NCI-H226 (cell line): Measurements from ENCODE around the gene DNAJC17.

Experiments
- DNase-seq: peaks from one replicate; pipeline ENCODE4 v3.0.0-alpha.2; 2015

The DNAJC17 gene

DNA sequence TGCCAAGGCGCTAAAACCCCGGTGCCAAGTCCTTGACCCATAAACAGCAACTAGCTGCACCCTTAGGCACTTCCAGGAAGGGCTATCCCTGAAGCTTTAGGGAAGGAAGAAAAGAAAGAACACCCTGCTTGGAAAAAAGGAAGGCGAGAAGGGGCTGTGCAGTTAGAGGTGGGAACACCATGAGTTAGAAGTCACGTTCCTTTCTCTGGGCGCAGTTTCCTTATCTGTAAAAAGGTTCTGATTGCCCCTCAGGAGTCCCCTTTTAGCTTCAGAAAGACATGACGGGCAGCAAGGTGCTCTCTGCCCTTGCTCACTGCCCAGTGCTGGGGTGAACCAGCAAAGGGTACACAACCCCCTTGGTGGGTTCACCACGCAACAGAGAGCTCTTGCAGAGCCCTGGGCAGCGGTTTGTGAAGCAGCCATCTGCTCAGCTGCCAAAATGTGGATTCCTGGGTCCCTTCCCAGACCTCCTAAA, 42.6 kb downstream of the DNAJC17 start:
- DNase-seq, result no peak

DNA sequence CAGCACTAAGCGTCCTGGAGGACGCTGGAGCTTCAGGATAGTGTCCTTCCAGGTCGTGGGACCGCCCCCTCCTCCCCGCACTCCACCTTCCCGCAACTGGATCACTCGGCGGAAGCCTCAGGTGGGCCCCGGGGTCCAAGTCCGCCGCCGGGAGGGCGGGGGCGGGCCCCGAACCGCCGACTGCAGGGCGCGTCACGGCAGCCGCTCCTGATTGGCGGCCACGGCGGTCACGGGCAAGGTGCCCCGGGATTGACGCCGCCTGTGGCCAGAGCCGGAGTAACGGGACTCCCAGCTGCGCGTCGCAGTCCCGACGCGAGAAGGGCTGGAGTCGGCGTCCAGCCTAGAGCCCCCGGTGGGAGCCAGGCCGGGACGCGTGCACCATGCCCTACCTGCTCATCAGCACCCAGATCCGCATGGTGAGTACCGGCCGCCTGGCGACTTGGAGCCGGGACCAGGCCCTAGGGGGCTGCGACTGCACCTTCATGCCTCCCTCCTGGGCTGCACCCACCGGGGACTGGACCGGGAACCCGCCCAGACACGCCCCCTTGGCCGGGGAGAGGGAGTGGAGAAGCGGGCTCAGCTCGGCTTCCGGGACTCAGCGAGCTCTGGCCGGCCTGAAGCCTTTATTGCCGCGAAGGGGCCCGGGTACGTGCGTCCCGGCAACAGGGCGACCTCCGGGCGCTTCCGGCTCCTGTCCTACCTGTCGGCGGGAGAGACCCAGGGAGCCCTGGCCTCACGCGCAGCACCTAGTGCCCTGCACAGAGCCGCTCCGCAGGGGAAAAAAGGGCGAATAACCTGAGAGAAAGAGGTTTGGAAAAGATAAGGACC, 43.3 kb downstream of the DNAJC17 start, which contains the start of gene GCHFR:
Gene GCHFR, plus strand, starts transcription at position 268 of the 828 bp plus-strand sequence. Its CDS starts 113 bp downstream, at position 381.
- DNase-seq, result no peak

DNA sequence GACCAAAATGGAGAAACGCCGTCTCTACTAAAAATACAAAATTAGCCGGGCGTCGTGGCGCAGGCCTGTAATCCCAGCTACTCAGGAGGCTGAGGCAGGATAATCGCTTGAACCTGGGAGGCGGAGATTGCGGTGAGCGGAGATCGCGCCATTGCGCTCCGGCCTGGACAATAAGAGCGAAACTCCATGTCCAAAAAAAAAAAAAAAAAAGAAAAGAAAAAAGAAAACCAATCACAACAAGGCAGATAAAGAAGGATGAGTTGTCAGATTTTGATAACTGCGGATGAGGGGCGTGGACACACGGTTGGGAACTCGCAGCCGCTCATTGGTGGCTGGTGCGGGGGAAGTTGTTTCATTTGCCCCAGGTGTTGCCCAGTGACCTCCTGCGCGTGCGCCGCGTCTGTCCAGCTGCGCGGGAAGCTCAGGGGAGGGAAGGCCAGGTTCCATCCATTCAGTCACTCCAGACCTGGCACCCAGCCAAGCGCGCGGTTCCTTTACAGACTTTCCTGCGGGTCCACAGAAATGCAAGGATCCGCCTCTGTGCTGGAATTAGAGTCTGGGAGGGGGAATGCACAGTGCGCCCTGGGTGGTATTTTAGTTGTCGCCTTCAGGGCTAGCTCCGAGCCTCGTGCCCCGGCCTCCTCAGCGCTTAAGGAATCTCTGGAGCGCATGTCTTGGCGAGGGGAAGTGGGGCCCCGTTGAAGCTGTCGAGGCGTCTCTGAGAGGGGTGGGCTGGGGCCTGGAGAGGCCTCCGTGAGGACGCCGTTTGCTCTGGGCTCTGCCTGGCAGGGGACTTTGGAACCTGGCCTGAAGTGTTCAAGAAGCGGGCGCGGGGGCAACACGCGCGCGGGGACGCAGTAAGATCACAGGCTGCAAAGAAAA, 44.1 kb downstream of the DNAJC17 start:
- DNase-seq, result peak; percentile 20

DNA sequence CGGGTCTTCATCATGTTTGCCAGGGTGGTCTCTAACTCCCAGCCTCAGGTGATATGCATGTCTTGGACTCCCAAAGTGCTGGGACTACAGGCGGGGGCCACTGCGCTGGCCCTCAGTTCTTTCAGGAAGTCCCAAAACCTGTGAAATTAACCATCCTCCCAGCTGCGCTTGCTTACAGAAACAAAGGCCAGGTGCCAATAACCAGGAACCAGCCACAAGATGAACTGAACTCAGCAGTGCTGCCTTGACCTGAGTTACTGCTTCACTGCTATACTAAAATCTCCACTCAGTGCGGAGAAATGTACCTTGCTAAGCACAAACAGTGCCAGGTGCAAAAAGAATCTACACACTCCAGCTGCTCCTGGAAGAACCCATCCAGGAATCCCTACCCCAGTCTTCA, 47.3 kb downstream of the DNAJC17 start:
- DNase-seq, result no peak

DNA sequence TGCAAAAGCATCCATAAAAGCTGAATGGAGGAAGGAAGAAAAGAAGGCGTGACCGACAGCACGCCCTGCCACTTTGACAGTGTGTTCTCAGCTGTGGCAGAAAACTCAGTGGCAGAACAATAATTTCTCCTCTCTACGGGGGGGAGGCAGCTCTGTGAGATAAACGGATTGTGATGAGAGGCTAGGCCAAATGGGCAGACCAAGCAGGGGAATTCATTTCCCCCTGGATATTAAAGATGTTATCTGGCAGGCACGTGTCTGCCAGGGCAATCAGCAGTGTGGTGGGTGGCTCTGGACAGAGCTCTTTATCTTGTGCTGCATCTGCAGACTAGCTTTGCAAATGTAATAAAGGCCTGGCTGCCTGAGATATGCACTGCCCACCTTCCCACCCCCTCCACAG, 50.3 kb downstream of the DNAJC17 start:
- no peak for DNase-seq

DNA sequence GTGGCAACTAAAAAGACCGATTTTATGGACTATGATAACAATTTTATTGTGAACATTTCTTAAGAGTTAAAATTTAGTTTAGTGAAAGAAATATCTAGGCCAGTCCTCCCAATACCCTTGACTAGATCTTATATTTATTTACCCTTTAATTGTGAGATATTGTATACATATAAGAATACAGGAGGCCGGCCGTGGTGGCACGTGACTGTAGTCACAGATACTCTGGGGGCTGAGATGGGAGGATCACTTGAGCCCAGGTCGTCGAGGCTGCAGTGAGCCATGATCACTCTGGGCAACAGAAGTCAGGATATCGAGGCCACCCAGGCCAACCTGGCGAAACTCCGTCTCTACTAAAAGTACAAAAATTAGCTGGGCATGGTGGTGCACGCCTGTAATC, 51.5 kb downstream of the DNAJC17 start:
- DNase-seq, result no peak

DNA sequence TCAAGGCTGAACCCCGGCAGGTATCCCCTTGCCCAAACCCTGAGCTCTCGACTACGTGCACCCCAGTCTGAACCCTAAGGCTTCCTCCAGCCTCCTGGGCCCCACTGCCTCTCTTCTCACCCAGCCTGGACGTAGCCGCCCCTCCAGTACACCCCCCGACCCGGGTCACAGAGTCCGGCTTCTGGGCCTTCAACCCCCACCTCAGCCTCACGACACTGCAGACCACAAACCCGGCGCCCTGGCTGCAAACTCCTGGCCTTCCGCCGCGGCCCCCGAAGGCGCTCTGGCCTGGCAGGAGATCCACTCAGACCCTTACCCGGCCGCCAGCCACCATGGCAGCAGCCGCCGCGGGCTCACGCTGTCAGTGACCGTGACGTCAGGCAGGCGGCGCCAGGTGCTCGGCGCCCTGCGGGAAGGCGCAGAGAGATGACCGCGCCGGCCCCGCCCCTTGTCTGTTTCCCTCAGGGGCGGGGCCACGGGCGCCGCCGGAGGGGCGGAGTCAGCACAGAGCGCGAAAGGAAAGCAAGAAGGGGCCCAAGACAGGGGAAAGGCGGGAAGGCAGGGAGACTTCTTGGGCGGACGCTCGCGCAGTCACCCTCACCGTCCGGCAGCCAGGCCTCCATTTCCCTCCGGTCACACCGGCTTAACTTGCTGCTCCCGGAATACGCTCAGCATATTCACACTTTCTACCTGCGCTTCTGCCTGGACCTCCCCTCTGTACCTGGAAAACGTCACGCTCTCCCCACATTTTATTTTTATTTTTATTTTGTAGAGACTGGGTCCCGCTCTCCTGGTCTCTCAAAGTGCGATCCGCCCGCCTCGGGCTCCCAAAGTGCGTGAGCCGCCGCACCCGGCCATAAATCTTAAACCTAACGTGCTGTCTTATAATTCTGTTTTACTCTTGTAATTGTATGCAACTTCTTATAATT, 52.1 kb downstream of the DNAJC17 start, which contains the start of gene RMDN3:
Gene RMDN3, minus strand, starts transcription at position 372 of the 929 bp plus-strand sequence. CDS start 471 bp downstream, outside the sequence.
- peak; percentile 64 for DNase-seq

DNA sequence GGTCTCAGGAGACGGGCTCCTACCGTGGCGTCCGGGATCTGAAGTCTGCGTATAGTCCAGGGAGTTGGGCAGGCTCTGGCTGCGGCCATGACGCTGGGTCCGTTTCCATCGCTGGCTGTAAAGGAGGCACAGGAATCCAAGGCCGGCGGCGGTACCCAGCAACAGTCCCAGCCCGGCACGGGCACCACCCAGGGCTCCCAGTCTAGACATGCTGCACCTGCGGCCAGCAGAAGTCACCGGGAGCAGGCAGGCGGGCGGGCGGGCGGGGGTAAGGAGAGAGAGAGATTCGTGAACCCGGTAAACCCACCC, 52.7 kb downstream of the DNAJC17 start:
- DNase-seq, result no peak

DNA sequence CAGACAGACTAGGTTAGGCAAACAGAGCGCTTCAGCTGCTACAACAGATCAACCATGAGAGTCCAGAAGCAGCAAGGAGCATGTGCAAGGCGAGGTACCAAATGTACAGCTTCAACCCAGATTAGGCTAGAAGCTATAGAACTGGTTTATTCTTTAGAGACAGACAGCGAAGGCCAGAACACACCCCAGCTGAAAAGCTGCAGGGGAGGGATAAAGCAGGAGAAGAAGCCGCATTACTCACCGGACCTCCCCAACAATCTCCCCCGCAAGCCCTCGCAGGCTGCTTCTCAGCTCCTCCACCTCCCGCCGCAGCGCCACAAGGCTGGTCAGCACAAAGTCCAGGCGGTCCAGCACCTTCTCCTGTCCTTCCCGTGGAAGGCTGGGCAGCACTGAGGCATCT, 55.5 kb downstream of the DNAJC17 start:
- no peak for DNase-seq

DNA sequence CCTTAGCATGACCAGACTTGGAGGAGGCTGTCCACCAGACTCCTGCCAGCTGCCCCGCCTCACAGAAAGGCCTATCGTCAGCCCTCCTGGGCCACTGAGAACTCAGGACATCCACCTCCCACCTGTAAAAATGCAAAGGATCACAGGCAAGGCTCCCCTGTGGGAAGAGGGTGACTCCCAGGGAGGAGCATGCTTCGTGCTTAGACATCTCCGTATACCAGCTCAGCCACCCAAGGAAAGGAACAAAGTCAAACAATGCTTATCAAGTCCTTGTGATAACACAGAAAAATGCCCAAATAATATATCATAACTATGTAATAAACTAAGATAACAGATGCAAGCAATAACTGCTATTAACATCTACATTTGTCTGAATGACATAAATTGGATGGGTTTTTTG, 56.4 kb downstream of the DNAJC17 start:
- DNase-seq, result no peak

DNA sequence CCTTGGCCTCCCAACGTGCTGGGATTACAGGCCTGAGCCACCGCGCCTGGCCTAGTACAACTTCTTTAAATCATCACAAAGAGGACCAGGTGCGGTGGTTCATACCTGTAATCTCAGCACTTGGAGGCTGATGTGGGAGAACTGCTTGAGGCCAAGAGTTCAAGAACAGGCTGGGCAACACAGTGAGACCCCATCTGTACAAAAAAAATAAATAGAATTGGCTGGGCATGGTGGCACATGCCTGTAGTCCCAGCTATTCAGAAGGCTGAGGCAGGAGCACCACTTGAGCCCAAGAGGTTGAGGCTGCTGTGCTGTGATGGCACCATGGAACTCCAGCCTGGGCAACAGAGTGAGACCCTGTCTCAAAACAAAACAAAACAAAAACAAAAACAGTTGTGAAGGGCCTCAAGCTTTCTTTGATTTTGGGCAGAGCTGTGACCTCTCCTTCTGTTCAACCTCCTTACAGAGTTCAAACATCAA, 58.1 kb downstream of the DNAJC17 start:
- DNase-seq, result no peak

DNA sequence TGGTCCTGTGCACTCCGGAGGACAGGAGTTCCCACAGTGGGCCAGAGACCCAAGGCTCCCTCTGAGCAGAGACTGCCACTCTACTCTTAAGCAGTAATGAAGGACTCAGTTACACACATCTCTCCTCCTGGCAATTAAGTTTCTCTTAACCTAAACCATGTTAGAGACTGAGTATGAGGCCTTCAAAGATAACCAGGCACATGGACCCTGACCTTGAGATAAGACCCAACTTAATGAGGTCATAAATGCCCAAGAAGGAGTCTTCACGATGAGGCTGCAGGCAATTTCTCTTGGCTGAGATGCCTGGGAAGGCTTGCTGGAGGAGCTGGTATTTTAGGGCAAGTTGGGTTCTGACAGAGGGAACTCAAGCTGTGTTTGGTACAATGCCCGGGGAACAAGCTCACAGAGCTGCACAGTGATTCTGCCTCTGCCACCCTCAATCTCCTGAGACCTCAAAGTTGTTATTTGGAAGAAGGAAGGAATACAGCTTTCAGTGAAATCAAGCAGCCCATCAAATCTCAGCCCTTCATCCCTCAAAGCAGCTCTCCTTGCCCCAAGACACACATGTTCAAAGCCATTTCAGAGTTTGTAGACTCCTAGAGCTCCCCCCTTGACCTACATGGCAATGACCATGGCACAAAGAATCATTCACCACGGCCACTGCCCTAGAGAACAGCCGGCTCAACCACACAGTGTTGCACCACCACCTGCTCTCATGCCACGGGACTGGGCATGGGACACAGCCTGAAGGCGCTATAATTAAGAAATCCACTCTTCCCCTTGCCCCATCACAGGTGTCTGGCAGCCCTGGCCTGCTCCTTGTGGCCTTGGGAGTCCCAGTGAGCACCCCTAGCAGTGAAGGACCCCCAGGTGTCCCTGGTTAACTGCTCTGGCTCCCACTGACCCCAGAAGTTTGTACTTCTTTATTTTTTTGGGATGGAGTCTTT, 59.3 kb downstream of the DNAJC17 start:
- DNase-seq, result no peak

DNA sequence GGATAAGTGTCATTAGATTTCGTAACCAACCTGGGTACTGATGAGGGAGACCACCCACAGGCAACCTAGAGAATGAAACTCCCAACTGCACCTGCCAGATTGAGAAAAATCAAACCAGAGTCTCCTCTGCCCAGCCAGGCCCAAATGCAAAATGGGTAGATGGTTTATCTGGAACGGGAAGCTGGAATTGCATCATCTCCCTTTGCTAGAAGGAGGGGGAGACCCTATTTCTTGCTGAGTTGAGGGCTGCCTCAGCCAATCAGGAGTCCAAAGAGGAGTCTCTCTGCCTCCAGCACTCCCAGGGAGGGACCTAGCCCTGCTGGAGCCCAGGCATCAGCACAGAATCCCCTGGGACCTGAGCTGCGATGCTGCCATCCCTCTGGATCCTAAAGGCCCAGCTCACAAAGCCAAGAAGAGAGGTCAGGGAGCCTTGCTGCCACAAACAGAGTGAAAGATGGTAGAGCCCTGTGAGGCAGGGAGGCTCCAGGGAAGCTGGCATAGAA, 60.3 kb downstream of the DNAJC17 start:
- DNase-seq, result no peak

DNA sequence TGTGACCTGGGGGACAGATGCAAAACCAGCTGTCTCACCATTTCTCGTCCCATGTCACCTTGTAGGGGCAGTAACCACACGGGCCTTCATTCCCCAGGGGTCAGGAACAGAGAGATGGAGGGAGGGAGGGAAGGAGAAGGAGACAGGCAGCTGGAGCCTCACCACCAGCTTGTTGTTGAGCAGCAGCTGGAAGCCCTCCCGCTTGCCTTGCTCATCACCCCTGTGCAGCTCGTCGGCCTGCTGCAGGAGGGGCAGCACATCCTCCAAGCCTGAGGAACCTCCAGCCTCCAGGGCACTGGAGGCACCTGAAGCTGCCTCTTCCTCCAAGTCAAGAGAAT, 62.5 kb downstream of the DNAJC17 start:
- DNase-seq, result no peak

DNA sequence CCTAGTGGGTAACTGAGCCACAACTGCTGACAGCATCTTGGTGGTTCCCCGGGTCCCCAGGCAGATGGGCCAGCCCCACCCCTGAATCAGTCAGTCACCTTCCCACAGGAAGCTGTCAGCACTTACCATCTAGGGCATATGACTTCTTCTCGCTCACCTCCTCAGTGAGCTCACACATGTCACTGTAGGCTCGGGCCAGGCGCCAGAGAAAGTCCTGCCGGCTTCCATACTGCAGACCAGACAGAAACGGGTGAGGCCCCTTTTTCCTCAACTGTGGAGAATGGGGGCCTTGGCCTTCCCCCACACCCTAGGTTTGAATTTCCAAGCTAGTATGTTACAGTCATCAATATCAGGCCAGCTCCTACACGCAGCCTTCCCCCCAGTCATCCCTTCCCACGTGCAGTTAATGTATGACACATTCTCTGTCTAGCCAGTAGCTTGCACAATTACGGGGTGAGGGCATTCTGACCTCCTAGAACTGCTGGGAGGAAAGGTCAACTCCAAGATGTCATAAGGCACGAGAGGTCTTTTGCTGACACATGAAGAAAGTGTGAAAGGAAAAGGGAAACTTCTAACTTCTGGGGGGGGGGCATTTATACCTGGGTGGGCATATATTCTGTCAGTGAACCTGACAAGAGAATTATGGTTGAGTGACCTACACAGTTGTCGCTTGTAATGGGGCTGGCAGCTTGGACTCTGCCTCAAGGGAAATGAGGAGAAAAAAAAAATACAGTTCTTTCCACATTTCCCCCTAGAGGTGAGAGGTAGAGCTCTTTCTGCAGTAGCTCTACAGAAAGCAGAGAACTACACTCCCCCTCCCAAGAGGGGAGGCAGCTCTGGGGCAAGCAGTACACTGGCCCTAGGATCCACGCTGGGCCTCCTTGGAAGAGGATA, 63.1 kb downstream of the DNAJC17 start:
- no peak for DNase-seq

DNA sequence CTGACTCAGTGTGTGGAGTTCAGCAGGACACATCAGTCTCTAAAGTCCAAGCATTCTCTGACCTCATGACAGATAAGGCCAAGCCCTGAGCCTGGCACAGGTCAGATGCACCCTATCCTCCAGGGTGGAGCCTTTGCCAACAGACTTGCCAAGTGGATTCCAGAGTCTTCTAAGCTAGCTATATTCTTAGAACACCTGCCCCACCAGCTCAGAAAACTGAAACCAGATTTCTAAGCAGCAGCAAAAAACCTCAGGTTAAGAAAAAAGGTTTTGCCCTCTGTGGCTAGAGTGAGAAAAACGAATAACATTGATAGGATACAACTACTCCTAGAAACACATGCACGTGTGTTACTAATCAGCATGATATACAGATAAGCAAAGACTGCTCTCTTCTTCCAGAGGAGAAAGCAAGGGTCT, 63.8 kb downstream of the DNAJC17 start:
- DNase-seq, result no peak

DNA sequence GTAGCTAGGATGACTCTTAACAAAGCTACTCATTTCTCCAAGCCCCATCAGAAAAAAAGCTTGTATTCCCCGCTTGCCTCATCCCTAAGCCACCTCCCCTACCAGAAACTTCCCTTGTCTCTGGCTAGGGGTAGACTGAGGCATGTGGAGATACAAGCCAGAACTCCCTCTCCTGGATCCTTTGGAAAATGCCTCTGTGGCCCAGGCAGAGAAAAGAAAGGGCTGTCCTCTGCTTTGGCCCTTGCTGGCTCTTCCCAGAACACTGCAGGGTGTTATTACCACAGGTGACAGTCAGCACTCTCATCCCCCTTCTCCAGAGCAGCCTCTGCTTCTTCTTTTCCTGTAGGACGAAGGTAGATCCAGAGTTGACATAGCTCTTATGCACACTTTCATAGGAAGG, 67.4 kb downstream of the DNAJC17 start:
- DNase-seq, result no peak

DNA sequence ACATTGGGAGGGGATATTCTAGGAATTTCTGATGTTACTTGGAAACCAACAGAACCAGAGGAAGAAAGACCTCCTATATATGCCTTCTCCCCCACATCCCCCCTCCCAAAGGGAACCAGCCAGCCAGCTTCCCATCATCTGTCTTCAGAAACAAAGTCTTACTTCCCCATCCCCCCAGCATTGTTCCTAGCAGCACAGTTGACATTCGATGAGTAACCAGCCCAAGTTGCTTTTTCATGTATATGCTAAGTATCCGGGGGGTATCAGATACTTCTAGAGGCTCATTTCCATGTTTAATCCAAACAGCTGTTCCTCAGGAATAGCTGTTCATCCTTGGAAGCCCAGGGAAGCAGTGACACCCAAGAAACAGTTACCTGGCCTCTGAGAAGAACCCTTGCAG, 68.2 kb downstream of the DNAJC17 start:
- no peak for DNase-seq

DNA sequence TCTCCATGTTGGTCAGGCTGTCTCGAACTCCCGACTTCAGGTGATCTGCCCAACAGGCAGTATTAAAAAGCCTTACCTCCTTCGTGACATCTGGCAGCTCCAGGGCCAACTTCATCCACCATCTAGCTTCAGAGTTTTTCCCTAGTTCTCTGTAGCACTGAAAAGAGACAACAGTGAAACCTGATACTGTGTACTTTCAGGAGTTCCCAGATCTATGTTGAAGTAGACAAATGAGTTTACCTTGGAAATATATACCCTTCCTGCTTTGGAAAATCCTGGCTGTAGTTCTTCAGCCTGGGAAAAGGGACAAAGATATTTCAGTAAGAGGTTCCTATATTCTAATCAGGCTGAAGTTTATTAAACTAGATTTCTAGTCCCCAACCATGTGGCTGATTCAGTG, 70.2 kb downstream of the DNAJC17 start:
- no peak for DNase-seq

DNA sequence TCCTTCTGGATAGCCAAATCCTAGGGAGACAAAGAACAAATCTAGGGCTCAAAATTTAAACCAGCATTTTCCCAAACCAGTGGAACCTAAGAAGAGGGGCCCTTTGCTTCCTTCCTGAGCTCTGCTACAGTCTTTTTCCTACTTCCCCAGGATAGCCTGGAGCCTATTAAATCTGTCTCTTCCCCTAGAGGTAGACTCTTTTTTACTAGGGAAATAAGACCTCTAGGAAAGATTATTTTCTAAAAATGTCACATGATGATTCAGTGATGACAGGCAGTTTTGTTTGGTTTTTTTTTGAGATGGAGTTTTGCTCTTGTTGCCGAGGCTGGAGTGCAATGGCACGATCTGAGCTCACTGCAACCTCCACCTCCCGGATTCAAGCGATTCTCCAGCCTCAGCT, 70.7 kb downstream of the DNAJC17 start:
- DNase-seq, result no peak
